Caki2 (cell line): Measurements from ENCODE around the gene TH. TPM values are rescaled to one million over a fixed set of nuclear protein-coding genes. Genes with fewer than 3 reads are reported as not detected.

Experiments used
- DNase-seq: peaks from one replicate; pipeline ENCODE4 v3.0.0-alpha.2; 2015; ENCODE audit warnings: low read depth
- in situ Hi-C: cut with HindIII; loops from 2 replicates; pipeline ENCODE4 v1.10.0; 2016; ENCODE audit warnings: low sequenced_read_pairs, low pct_unique_long_range_greater_than_20kb, mixed read lengths
- total RNA-seq: library from RNA; depleted of rRNA; stranded (reverse); fragments of >200 nt; shearing (Covaris generic); gene quantifications from 2 replicates; pipeline ENCODE4 v1.2.3, GENCODE V29; 2014; ENCODE audit warnings: low replicate concordance

Gene TH
- total RNA-seq, 1 experiment from 2014 or later: not detected

DNA sequence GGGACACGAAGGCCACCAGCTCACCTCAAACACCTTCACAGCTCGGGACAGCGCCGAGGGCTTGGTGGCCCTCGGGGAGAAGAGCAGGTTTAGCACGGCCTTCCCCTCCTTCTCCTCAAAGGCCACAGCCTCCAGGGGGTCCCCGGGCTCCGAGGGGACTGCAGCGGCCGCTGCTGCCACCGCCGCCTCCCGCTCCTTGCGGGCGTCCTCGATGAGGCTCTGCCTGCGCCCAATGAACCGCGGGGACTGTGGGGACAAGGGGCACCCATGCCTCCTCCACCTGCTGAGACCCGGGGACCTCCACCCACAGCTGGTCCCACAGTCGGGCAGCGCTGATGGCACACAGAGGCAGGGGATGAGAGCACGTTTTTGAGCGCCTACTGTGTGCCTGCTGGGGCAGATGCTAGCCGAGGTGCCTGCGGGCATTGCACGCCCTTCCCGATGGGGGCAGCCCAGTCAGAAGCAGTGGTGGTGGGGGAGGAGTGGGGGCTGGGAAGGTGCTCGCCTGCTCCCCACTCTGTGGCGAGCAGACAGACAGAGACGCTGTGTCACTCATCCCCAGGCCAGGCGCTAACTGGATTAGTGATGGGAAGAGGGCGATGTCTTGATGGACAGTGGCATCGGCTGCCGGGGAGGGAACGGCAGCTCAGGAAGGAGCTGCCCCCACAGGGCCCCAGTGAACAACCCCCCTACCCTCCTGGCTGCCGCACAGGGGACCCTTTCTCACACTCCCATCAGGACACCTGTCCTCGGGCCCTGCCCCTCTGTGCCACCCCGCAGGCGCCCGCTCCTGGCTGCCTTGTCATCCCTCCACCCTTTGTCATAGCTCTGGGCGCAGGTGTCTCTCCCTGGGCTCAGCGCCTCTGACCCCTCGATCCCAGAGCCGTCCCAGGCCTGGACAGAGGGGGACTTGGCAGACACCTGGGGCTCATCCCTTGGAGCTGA lies 1.7 kb downstream of the TH start:
- no peak for DNase-seq
- in situ Hi-C loops: no loop called here

DNA sequence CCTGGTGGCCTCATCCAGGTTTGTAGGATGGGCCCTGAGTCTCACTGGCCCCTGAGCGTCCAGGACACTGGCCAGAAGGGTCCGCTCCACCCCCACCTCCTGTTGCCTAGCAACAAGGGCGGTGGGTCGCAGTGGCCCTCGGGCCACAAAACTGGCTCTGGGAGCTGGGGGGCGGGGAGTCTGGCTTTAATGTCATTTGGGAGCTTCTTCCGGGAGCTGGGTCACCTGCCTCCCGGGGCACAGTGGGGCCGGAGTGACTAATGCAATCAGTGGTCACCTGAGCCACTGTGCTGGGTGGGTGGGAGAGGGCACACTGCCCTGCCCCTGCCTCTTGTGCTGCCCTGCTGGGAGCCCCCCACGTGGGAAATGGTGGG lies 2.6 kb downstream of the TH start:
- in situ Hi-C loops: no loop called here
- no peak for DNase-seq

DNA sequence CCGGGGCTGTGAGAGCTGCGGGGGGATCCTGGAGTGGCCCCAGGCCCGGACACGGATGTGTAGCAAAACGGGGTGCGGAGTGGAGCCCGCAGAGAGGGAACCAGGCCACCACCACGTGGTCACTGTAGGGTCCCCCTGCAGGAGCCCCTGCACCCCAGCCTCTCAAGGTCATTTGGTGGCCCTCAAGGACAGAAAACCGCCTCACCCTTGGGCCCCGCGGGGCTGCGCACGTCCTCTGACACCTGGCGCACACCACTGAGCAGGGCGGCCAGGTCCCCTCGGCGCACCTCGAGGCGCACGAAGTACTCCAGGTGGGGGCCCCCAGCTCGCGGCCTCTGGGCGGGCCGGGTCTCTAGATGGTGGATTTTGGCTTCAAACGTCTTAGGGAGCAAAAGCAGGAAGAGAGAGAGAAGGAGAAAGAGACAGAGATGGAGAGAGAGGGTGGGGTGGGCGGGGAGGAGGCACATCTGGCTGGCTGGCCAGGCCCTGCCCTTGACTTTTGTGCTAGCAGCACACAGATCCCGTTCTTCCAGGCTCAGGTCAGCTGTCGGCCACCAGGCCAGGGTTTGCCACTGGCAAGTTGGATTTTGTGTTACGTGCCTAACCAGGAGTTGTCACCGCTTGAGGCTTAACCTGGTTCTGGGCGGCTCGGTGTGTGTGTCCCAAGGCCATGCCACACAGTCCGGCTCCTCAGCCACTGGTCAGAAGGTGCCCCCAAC lies 3.2 kb downstream of the TH start:
- in situ Hi-C loops: no loop called here
- no peak for DNase-seq

DNA sequence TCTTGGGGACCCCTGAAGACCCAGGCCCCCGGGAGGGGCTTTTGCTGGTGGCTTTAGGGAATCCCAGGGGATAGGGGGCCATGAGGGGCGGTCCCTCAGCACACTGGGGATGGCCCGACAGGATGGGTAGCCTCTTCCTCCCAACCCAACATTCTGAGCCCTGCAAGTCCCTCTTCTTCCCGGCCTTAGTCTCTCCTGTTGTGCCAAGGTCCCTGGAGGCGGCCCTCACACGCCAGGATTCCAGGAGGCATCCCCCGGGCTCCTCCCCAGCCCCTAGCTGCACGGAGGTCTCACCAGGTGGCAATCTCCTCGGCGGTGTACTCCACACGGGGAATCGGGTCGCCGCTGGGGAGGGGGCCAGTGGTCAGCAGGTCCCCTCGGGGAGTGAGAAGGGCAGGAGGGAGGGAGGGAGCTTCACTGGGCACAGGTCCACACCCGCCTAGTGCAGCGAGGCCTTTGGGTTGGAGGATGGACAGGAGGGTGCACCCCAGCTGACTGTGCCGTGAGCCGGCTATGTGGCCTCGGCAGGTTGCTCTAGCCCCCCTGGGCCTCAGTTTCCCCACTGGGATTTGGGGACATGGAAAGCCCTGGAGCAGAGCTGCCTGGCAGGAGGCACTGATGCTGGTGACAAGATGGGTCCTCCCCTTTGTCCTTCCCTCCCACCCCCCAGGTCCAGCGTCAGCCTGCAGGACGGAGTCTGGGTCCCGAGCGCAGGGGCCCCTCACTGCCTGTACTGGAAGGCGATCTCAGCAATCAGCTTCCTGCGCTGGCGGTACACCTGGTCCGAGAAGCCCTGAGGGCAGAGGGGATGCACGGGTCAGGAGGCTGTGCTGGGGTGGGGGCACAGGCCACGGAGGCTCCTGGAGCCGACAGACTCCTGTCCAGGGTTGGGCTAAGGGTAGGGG lies 4.2 kb downstream of the TH start:
- in situ Hi-C loops: no loop called here
- no peak for DNase-seq

DNA sequence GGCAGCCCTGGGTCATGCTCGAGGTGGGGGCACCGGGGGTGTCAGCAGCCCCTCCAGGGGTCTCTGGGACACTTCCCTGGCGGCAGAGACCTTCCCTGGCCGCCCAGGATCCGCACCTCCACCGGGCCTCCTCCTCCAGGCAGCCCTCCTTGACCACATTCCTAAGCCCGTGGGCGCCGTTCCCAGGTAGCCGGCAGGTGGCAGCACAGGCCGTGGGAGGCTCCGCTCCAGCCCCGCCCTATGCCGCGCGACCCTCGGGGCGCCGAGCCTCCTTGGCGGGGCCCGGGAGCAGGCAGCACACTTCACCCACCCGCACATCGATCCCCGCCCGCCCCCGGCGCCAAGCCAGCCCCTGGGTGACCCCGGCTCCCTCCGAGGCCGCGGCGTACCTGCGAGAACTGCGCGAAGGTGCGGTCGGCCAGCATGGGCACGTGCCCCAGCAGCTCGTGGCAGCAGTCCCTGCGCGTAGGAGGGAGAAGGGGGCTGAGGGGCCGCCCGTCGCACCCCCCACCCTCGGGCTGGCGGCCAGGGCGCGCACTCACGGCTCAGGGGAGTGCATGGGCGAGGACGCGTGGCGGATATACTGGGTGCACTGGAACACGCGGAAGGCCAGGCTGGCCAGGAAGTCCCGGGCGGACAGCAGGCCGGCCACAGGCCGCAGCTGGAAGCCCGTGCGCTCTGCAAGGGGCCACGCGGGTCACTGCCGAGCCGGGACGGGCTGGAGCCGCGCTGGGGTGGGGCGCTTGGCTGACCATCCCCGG lies 5.3 kb downstream of the TH start:
- in situ Hi-C loops: no loop called here
- no peak for DNase-seq

DNA sequence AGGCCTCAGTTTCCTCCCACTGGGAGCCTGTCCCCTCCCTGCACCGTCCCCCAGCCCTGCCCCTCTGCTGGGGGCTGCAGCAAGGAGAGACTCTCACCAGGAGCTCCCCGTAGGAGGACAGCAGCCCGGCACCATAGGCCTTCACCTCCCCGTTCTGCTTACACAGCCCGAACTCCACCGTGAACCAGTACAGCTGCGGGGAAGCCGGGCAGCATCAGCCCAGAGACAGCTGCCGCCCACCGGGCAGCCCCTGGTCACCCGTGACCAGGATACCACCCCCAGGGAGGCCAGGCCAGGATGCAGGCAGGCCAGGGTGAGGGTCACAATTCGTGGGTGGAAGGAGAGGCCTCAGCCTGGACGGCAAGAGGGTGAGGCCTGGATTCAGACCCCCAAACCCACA lies 6.0 kb downstream of the TH start:
- in situ Hi-C loops: no loop called here
- DNase-seq: no peak

DNA sequence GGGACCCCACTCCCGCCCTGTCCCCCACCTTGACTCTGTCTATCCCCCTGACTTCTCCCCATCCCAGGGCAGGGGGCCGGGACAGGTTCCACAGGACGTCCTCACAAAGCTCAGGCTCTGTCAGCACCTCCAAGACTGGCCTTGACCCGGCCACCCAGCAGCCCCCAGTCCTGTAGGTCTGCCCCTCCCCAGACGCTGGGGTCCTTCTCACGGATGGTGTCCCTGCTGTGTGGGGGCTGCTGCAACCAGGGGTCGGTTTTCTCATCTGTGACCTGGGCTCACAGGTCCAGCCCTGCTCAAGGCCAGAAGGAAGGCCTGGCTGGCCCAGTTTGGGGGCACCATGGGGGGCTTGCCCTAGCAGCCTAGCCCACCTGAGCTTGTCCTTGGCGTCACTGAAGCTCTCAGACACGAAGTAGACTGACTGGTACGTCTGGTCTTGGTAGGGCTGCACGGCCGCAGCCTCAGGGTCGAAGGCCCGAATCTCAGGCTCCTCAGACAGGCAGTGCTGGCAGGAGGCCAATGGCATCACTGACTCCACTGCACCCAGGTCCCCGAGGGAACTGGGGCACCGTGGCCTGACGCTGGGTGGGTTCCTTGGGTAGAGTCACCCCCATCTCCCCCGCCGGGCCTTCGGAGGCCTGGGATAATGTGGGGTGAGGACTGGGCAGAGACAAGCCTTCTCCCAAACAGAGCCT lies 6.6 kb downstream of the TH start:
- no peak for DNase-seq
- in situ Hi-C loops: no loop called here

DNA sequence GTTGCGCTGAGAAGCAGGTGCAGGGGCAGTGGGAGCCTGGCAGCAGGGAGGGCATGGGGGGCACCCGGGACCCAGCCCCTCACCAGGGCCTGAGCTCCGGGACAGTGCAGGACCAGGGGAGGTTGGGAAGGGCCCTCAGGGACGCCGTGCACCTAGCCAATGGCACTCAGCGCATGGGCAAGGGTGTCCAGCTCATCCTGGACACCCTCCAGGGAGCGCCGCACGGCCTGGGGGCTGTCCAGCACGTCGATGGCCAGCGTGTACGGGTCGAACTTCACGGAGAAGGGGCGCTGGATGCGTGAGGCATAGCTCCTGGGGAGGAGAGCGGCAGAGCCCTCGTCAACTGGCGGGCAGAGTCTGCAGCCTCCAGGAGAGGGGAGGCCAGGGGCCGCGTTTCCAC lies 7.5 kb downstream of the TH start:
- DNase-seq: no peak
- in situ Hi-C loops: no loop called here

DNA sequence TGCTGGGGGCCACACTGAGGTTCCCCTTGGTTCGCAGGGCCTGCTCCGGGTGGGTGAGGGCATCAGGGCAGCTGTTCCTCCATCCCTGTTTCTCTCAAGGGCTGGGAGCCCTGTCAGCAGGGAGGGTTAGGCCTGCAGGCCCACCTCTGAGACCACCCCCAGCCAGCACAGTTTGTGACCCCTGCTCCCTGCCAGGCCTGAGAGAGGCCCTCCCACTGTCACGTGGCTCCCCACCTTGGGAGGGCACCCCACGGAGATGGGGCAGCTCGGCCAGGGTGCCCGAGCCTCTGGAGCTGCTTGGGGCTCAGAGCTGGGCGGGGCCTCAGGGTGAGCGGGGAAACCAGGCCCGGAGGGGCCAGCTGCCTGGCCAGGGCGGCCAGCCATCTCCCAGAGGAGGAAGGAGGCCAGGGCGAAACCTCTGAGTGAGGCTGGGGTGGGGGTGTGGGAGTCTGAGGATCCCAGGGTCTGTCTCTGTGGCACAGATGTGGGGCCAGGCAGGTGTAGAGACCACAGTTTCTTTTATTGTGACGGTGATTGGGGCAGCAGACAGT lies 8.1 kb downstream of the TH start:
- DNase-seq: no peak
- in situ Hi-C loops: no loop called here

DNA sequence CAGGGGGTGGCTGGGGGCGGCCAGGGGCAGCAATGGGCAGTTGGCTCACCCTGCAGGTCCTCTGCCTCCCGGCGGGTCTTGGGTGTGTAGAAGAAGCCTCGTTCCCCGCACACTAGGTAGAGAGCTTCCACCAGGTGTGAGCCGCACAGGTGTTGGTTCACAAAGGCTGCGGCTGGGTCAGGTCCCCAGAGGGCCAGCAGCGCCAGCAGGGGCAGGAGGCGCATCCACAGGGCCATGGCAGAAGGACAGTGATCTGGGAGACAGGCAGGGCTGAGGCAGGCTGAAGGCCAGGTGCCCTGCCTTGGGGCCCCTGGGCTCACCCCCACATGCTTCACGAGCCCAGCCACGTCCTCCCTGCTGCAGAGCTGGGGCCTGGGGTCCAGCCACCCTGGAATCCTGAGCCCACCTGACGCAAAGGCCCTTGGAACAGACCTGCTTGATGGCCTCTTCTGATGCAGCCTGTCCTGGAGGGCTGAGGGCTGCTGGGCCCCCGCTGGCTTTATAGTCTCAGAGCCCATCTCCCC lies 10.8 kb downstream of the TH start, which contains the start of gene INS:
Gene INS (minus strand): TSS at position 474 of the 524 bp plus-strand sequence. CDS start 238 bp downstream, at position 236.
- in situ Hi-C loops: no loop called here

DNA sequence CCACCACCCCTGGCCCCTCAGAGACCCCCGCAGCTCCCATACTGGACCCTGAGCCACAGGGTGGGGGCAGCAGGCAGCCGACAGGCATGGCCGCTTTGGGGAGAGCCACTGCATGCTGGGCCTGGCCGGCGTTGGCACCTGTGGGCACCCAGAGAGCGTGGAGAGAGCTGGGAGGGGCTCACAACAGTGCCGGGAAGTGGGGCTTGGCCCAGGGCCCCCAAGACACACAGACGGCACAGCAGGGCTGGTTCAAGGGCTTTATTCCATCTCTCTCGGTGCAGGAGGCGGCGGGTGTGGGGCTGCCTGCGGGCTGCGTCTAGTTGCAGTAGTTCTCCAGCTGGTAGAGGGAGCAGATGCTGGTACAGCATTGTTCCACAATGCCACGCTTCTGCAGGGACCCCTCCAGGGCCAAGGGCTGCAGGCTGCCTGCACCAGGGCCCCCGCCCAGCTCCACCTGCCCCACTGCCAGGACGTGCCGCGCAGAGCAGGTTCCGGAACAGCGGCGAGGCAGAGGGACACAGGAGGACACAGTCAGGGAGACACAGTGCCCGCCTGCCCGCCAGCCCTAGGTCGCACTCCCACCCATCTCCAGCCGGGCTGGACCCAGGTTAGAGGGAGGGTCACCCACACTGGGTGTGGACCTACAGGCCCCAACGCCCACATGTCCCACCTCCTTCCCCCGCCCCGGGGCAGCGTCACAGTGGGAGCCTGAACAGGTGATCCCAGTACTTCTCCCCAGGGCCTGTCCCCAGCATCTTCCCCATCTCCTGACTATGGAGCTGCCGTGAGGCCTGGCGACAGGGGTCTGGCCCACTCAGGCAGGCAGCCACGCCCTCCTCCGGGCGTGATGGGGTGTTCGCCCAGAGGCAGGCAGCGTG lies 11.8 kb downstream of the TH start:
- in situ Hi-C loops: no loop called here
- no peak for DNase-seq

More for the DNA sequence above, 10.8 kb downstream of the TH start, which contains the start of gene INS:
- no peak for DNase-seq

DNA sequence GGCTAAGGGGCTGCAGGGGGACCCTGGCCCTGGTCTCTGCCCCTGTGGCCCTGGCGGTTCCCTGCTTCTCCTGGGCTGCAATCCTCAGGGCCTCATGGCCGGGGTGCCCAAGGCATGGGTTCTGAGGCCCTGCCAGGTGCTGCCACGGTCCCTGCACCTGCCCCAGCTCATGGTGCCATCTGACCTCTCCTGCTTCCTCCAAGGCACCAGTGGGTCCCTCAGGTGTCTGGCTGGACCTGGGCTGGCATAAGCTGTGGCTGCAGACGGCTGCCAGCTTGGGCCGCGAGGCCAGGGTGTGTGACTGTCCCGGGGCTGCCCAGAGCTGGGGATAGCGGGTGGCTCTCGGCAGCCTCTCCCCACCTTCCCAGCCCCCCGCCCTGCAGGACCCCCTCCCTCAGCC lies 12.6 kb downstream of the TH start:
- DNase-seq: no peak
- in situ Hi-C loops: no loop called here

DNA sequence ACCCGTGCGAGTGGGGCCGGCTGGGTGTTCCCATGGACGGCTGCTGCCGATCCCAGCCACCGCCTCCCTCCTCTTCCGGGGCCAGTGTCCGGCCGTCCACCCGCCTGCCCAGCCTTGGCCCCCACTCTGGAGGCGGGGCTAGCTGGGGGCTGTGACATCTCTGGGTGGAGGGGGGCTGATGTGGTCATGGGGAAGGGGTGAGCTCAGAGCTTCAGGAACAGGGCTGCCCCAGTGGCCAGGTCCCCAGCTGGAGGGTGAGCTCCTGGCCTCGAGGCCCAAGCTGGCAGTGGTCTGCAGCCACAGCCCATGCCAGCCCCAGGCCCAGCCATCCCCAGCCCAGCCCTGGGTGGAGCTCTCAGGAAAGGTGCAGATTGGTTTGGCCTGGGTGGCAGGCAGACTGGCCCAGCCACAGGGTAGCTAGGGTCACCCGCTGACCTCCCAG lies 13.3 kb downstream of the TH start:
- no peak for DNase-seq
- in situ Hi-C loops: no loop called here

DNA sequence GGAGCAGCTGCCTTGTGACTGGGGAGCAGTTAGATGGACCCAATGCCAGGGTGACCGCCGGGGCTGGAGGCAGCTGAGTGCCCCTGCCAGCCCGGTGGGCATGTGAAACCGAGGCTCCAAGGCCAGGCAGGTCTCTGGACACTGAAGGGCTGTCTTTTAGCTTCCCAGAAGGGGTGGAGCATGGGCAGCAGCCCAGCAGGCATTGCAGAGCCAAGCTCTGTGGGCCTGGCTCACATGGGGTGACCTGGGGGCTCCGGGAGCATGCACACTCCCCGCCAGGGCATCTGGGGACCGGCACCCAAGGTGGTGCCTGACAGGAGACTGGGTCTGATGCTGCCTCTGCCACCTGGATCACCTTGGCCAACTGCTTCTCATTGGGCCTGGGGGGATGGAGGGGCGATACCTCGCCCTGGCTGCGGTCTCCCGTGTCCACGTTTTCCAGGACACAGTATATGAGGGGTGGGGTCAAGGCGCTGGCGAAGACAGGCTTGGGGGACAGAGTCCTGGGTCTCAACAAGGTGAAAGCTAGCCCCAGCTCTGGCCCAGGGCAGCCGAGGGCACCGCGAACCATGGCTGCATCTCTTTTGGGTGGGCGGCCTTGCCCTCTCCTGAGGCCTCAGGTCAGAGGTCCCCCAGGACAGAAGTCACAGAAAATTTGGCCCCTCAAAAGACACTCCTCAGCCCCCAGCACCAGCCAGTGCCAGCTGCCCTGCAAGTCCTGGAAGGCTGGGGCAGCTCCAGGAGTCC lies 14.1 kb downstream of the TH start:
- no peak for DNase-seq
- in situ Hi-C loops: no loop called here

DNA sequence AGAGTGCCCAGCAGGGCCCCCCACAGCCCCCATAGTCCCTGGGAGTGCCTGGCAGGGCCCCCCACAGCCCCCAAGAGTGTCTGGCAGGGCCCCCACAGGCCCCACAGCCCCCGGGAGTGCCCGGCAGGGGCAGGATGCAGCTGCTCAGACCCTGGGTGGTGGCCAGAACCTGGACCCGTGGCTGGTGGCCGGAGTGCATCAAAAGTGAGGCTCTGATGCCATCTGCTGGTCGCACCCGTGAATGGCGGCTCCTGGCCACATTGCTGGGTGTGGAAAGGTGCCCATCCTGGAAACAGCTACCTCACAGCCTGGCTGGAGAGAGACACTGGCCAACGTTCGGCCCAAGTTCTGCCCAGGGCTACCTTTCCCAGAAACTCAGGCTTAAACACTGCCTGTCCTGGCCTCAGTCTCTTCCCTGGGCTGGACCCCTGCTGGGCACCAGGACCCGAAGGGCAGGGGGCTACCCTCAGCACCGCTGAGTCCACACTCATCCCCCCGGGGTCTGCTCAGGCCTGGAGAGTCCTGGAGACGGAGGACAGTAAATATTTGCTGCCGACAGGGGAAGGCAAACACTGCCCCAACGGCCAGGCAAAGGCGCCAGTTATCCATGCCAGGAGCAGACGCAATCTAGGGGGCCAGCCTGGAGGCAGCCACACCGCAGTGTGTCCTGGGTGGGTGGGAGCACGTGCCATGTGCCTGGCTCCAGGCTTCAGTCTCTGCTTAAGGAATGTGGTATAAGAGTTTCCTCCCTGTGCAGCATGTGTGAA lies 15.0 kb downstream of the TH start:
- in situ Hi-C loops: no loop called here

More for the DNA sequence above, 15.0 kb downstream of the TH start:
- peak; percentile 42 for DNase-seq
